Testis (tissue), 2 donors: ENCODE data around the gene RAD52.

Experiments used
- CTCF ChIP-seq, 3 experiments: fragments of 450-650 bp in 2 of 3; fragments of 200-600 bp in 1 of 3; sonication (generic) in 1 of 3; IDR thresholded peaks; one replicate each; pipeline ENCODE4 v1.5.1; 2016 to 2019; ENCODE audit warnings: antibody characterized with exemption in 3 of 3, mild to moderate bottlenecking in 2 of 3, moderate library complexity in 1 of 3
- POLR2A ChIP-seq: fragments of 450-650 bp; IDR thresholded peaks from one replicate; pipeline ENCODE4 v1.6.1; 2017; ENCODE audit warnings: antibody characterized with exemption, mild to moderate bottlenecking, moderate library complexity

GRCh38 chr12:998020-998874 lies 48.8 kb upstream of the RAD52 start:
- no peak for TF ChIP-seq CTCF (IDR thresholded peaks at IDR 0.05)
- no peak for TF ChIP-seq POLR2A
